ENCODE data around the gene TRPM2. TPM values are rescaled to one million over a fixed set of nuclear protein-coding genes. Genes with fewer than 3 reads are reported as not detected.

Gene TRPM2
- total RNA-seq, 3 donors from 2014 or later (not counting 1 experiment from before 2014, with no cell fraction given), result 21.7 to 70.5 (median 25.2) TPM

GRCh38 chr21:44455524-44456213, 102.2 kb downstream of the TRPM2 start:
- Mint-ChIP-seq H3K4me3 (peak overlapping the region; percentile 85), H3K27ac (peak overlapping the region in 1 of 2 donors; percentile 73), H3K27me3 (ENCODE audit: low read depth in 2 of 2) (peaks cover 17 to 19% of the 10 kb centered on the region in 2 donors), H3K9me3 (peaks cover 0 to 8% of the 10 kb centered on the region in 2 donors), H3K4me1 (peaks cover 0 to 2% of the 10 kb centered on the region in 2 donors), H3K36me3 (no peaks in the 10 kb centered on the region)
- Histone ChIP-seq H3K9me3 (ENCODE audit: control insufficient read depth, insufficient read depth, low read length) (peaks cover 3% of the 10 kb centered on the region), H3K27ac (ENCODE audit: low read length) (no peak overlapping the region), H3K27me3 (ENCODE audit: control insufficient read depth, insufficient read depth, low read length) (no peaks in the 10 kb centered on the region), H3K4me3 (ENCODE audit: low read length) (peak overlapping the region; percentile 47), H3K4me1 (ENCODE audit: control insufficient read depth, insufficient read depth, low read length) (peaks cover 14% of the 10 kb centered on the region), H3K36me3 (ENCODE audit: control insufficient read depth, insufficient read depth, low read length) (no peaks in the 10 kb centered on the region)
- 3% methylated on average over 72 of the region's 72 CpGs for WGBS (ENCODE audit: insufficient coverage)
- peak in 1 of 2 donors; percentile 57 for DNase-seq
- no peak for TF ChIP-seq CTCF (IDR thresholded peaks at IDR 0.05)
- ATAC-seq, result peak; percentile 28 to 57 (median 34)
- intact Hi-C loops (cut with micrococcal nuclease), result no loop called here

- Histone ChIP-seq H3K27me3 (ENCODE audit: control insufficient read depth, insufficient read depth, low read length) (no peaks in the 10 kb centered on the region), H3K4me3 (ENCODE audit: low read length) (no peak overlapping the region), H3K9me3 (ENCODE audit: control insufficient read depth, insufficient read depth, low read length) (peaks cover 3% of the 10 kb centered on the region), H3K4me1 (ENCODE audit: control insufficient read depth, insufficient read depth, low read length) (peaks cover 14% of the 10 kb centered on the region), H3K27ac (ENCODE audit: low read length) (no peak overlapping the region), H3K36me3 (ENCODE audit: control insufficient read depth, insufficient read depth, low read length) (no peaks in the 10 kb centered on the region)
- Mint-ChIP-seq H3K4me1 (no peaks in the 10 kb centered on the region), H3K9me3 (peaks cover 0 to 8% of the 10 kb centered on the region in 2 donors), H3K27me3 (ENCODE audit: low read depth in 2 of 2) (peaks cover 12 to 13% of the 10 kb centered on the region in 2 donors), H3K36me3 (no peaks in the 10 kb centered on the region), H3K4me3 (peak overlapping the region; percentile 85), H3K27ac (no peak overlapping the region)
- ATAC-seq (no peak), DNase-seq (peak in 1 of 2 donors; percentile 9)
- no peak for TF ChIP-seq CTCF (IDR thresholded peaks at IDR 0.05)
- WGBS (ENCODE audit: insufficient coverage), result 86% methylated on average over 35 of the region's 35 CpGs
- intact Hi-C loops (cut with micrococcal nuclease), result no loop called here
These were observed 102.9 kb downstream of the TRPM2 start for GRCh38 chr21:44456214-44456914.

DNA sequence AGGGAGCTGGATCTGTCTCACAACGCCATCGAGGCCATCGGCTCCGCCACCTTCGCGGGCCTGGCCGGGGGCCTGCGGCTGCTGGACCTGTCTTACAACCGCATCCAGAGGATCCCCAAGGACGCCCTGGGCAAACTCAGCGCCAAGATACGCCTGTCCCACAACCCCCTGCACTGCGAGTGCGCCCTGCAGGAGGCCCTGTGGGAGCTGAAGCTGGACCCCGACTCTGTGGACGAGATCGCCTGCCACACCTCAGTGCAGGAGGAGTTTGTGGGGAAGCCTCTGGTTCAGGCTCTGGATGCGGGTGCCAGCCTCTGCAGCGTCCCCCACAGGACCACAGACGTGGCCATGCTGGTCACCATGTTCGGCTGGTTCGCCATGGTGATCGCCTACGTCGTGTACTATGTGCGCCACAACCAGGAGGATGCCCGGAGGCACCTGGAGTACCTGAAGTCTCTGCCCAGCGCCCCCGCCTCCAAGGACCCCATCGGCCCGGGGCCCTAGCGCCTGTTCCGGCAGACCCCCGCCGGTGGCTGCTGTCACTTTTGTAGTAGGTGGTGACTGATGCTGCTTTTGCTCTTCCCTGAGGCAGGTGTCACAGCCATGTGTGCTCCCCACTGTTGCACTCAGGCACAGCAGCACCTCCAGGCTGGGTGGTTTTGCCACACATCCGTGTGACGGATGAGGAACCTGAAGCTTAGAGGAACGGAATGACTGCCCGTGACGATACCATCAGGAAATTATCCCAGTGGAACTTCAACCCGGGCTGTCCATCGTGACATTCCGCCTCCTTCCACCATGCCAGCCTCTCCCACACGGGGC, 103.7 kb downstream of the TRPM2 start:
- H3K4me1 ChIP-seq (ENCODE audit: control insufficient read depth, insufficient read depth, low read length), result peaks cover 14% of the 10 kb centered on the region
- H3K27me3 Mint-ChIP-seq (ENCODE audit: low read depth in 2 of 2), result peaks cover 5 to 7% of the 10 kb centered on the region in 2 donors
- H3K27me3 ChIP-seq (ENCODE audit: control insufficient read depth, insufficient read depth, low read length), result no peaks in the 10 kb centered on the region
- no peak for DNase-seq
- intact Hi-C loops (cut with micrococcal nuclease), result no loop called here
- no peaks in the 10 kb centered on the region for H3K36me3 ChIP-seq (ENCODE audit: control insufficient read depth, insufficient read depth, low read length)
- 95% methylated on average over 44 of the region's 44 CpGs for WGBS (ENCODE audit: insufficient coverage)
- H3K4me1 Mint-ChIP-seq, result no peaks in the 10 kb centered on the region
- no peak for ATAC-seq
- peaks cover 0 to 8% of the 10 kb centered on the region in 2 donors for H3K9me3 Mint-ChIP-seq
- no peak for TF ChIP-seq CTCF (IDR thresholded peaks at IDR 0.05)
- H3K4me3 ChIP-seq (ENCODE audit: low read length), result no peak overlapping the region
- no peak overlapping the region for H3K27ac Mint-ChIP-seq
- peaks cover 3% of the 10 kb centered on the region for H3K9me3 ChIP-seq (ENCODE audit: control insufficient read depth, insufficient read depth, low read length)
- no peaks in the 10 kb centered on the region for H3K36me3 Mint-ChIP-seq
- H3K4me3 Mint-ChIP-seq, result peak overlapping the region; percentile 58
- H3K27ac ChIP-seq (ENCODE audit: low read length), result no peak overlapping the region
